Caco-2 (cell line): ENCODE results near the gene OR10AD1. TPM values are rescaled to one million over a fixed set of nuclear protein-coding genes. Genes with fewer than 3 reads are reported as not detected.

ENCODE experiments used
- BruUV-seq: library from RNA; stranded (reverse); fragments of 400-500 nt; replicated peaks from 2 replicates; lab custom pipeline; 2021; lab: Mats Ljungman, UMichigan
- CTCF ChIA-PET: fragments of 300-600 bp; sonication (Branson Sonifier 250); formaldehyde crosslinking; loops from one replicate; lab custom pipeline; 2022; ENCODE audit warnings: antibody characterized with exemption; lab: Charles Lee
- POLR2A ChIA-PET: fragments of 300-600 bp; sonication (Branson Sonifier 250); formaldehyde crosslinking; loops from one replicate; lab custom pipeline; 2022; ENCODE audit warnings: antibody characterized with exemption; lab: Charles Lee
- DNase-seq, 2 experiments: peaks; one replicate each; pipeline versions ENCODE4 v3.0.0 to v3.0.0-alpha.2; 2020 to 2022
- H3K27me3 ChIP-seq: replicated peaks from 2 replicates; pipeline ENCODE4 v1.6.0; 2011; ENCODE audit warnings: low read length; ENCODE audit not compliant: control insufficient read depth, insufficient read depth
- H3K36me3 ChIP-seq: 2 replicates; pipeline ENCODE4 v1.5.1; 2011; ENCODE audit warnings: low read length; ENCODE audit not compliant: control insufficient read depth, insufficient read depth
- H3K4me1 ChIP-seq: fragments of 250-450 bp; sonication (Bioruptor Pico); 2 replicates; pipeline ENCODE4 v1.5.1; 2020; ENCODE audit warnings: mild to moderate bottlenecking
- H3K4me3 ChIP-seq: 2 replicates; pipeline ENCODE4 v1.5.1; 2011; ENCODE audit warnings: low read depth, mild to moderate bottlenecking, control low read depth, low read length
- H3K9me3 ChIP-seq: fragments of 250-450 bp; sonication (Bioruptor Pico); 2 replicates; pipeline ENCODE4 v1.5.1; 2020; ENCODE audit warnings: mild to moderate bottlenecking, moderate library complexity
- H3K27ac Mint-ChIP-seq: one replicate; pipeline ENCODE4 v1.8.0; 2022; ENCODE audit warnings: mixed read lengths; ENCODE audit not compliant: unreplicated experiment
- H3K27me3 Mint-ChIP-seq: one replicate; pipeline ENCODE4 v1.8.0; 2022; ENCODE audit warnings: mixed read lengths; ENCODE audit not compliant: insufficient read depth, unreplicated experiment
- H3K36me3 Mint-ChIP-seq: one replicate; pipeline ENCODE4 v1.8.0; 2022; ENCODE audit warnings: mild to moderate bottlenecking, mixed read lengths; ENCODE audit not compliant: insufficient read depth, unreplicated experiment
- H3K4me1 Mint-ChIP-seq: one replicate; pipeline ENCODE4 v1.8.0; 2022; ENCODE audit warnings: low read depth, mixed read lengths; ENCODE audit not compliant: unreplicated experiment
- H3K4me3 Mint-ChIP-seq: one replicate; pipeline ENCODE4 v1.8.0; 2022; ENCODE audit warnings: mild to moderate bottlenecking, moderate library complexity, mixed read lengths; ENCODE audit not compliant: unreplicated experiment
- H3K9me3 Mint-ChIP-seq: one replicate; pipeline ENCODE4 v1.8.0; 2022; ENCODE audit warnings: mixed read lengths; ENCODE audit not compliant: unreplicated experiment
- intact Hi-C: fragments of 100-400 bp; cut with micrococcal nuclease; formaldehyde crosslinking; loops from one replicate; pipeline ENCODE4 v1.10.0; 2022; ENCODE audit not compliant: unreplicated experiment
- total RNA-seq: library from RNA; stranded (reverse); gene quantifications from 2 replicates; pipeline ENCODE4 v1.2.3, GENCODE V29; 2022
- TF ChIP-seq, protein P1 (sequence below), 2 experiments: fragments of 200-600 bp in 1 of 2; IDR thresholded peaks; 1 replicate in 1 of 2; 2 replicates in 1 of 2; pipeline versions ENCODE4 v1.5.1 to v1.8.0; 2011 to 2022; ENCODE audit warnings: antibody characterized with exemption in 1 of 2, control low read depth in 1 of 2, inconsistent platforms in 1 of 2, low read depth in 1 of 2, low read length in 1 of 2, mild to moderate bottlenecking in 1 of 2, moderate library complexity in 1 of 2; ENCODE audit not compliant: insufficient read depth in 1 of 2, severe bottlenecking in 1 of 2, unreplicated experiment in 1 of 2

Gene OR10AD1
- total RNA-seq, 1 experiment from 2014 or later = not detected

DNA sequence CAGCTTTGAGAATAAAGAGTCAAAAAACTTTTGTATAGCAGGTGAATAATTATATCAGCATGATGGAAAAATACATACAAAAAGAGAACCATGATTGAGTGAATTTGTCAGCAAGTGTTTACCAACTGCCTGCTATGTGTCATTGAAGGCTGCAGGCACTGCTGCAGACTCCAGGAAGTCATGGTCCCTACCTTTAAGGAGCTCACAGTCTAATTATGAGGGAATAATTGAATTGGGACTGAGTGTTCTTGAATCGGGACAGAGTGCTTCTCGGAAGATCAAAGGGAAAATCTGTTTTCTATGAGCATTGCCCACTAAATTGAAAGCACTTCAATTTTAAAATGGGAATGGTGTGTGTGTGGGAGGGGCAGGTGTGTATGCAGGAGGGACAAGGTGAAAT, 9.5 kb downstream of the OR10AD1 start:
- POLR2A ChIA-PET = interaction anchor here (0.6 kb wide), 1 partner anchor 91 kb away, joined by 5 read pairs; no protein-coding TSS in a partner anchor

DNA sequence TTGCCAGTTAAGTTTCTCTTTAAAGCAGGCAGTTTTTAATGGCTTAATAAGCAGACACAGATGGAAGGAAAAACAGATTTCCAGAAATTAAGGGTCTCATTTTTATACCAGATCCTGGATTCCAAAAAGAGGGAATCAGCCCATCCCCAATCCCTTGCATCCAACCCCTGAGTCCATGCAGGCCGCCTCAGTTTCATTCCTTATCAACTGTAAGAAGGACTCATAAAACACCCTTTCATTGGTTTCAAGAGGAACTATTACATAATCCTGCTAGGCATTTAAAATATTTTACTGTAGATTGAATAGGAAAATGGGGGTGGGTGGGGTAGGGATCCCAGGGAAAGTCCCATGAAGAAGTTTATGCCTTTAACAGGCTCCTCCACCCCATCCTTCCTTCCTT, 10.2 kb downstream of the OR10AD1 start:
- no peaks in the 10 kb centered on the region for H3K9me3 ChIP-seq
- DNase-seq = no peak
- H3K9me3 Mint-ChIP-seq = no peaks in the 10 kb centered on the region
- intact Hi-C loops = no loop called here
- TF ChIP-seq, protein P1, sequence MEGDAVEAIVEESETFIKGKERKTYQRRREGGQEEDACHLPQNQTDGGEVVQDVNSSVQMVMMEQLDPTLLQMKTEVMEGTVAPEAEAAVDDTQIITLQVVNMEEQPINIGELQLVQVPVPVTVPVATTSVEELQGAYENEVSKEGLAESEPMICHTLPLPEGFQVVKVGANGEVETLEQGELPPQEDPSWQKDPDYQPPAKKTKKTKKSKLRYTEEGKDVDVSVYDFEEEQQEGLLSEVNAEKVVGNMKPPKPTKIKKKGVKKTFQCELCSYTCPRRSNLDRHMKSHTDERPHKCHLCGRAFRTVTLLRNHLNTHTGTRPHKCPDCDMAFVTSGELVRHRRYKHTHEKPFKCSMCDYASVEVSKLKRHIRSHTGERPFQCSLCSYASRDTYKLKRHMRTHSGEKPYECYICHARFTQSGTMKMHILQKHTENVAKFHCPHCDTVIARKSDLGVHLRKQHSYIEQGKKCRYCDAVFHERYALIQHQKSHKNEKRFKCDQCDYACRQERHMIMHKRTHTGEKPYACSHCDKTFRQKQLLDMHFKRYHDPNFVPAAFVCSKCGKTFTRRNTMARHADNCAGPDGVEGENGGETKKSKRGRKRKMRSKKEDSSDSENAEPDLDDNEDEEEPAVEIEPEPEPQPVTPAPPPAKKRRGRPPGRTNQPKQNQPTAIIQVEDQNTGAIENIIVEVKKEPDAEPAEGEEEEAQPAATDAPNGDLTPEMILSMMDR (IDR thresholded peaks at IDR 0.05; ENCODE audit: insufficient read depth in 1 of 2, low read depth in 1 of 2, low read length in 1 of 2, severe bottlenecking in 1 of 2, unreplicated experiment in 1 of 2) = no peak
- CTCF ChIA-PET = no interaction called here
- H3K4me1 Mint-ChIP-seq = peaks cover 48% of the 10 kb centered on the region
- no peaks in the 10 kb centered on the region for H3K36me3 ChIP-seq
- POLR2A ChIA-PET = no interaction called here
- peaks cover 13% of the 10 kb centered on the region for H3K36me3 Mint-ChIP-seq
- no peaks in the 10 kb centered on the region for H3K27me3 ChIP-seq
- BruUV-seq = no TSS peak
- no peak overlapping the region for H3K27ac Mint-ChIP-seq
- H3K4me3 Mint-ChIP-seq = no peak overlapping the region
- no peaks in the 10 kb centered on the region for H3K27me3 Mint-ChIP-seq
- no peak overlapping the region for H3K4me3 ChIP-seq
- peaks cover 52% of the 10 kb centered on the region for H3K4me1 ChIP-seq

More for the DNA sequence above, 9.5 kb downstream of the OR10AD1 start:
- Mint-ChIP-seq H3K4me3 (no peak overlapping the region), H3K27ac (peak overlapping the region; percentile 12), H3K9me3 (no peaks in the 10 kb centered on the region), H3K27me3 (no peaks in the 10 kb centered on the region), H3K36me3 (peaks cover 13% of the 10 kb centered on the region), H3K4me1 (peaks cover 48% of the 10 kb centered on the region)
- no peak overlapping the region for H3K4me3 ChIP-seq
- H3K36me3 ChIP-seq = no peaks in the 10 kb centered on the region
- BruUV-seq = no TSS peak
- H3K4me1 ChIP-seq = peaks cover 59% of the 10 kb centered on the region
- H3K27me3 ChIP-seq = no peaks in the 10 kb centered on the region
- TF ChIP-seq, protein P1 (IDR thresholded peaks at IDR 0.05; ENCODE audit: insufficient read depth in 1 of 2, low read depth in 1 of 2, low read length in 1 of 2, severe bottlenecking in 1 of 2, unreplicated experiment in 1 of 2) = no peak
- CTCF ChIA-PET = no interaction called here
- intact Hi-C loops = no loop called here
- H3K9me3 ChIP-seq = no peaks in the 10 kb centered on the region
- no peak for DNase-seq

DNA sequence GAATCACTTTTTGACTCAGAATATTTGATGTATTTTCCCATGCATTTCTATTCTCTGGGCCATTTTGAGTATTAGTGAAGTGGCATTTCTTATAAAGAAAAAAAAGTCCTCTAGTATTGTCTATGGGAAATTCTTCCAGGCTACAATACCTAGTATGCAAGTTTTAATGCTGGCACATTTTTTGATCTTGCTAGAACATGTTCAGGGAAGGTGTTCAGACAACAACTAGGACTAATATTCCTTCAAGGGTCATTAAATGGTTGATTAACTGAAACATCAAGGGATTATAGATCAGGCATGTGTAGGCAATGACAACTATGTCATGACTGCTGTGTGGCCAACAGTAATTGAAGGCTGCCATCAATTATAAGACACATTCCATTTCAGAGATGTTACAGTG, 12.0 kb downstream of the OR10AD1 start:
- H3K27me3 Mint-ChIP-seq = no peaks in the 10 kb centered on the region
- no peak overlapping the region for H3K27ac Mint-ChIP-seq
- ChIA-PET CTCF (no interaction called here), POLR2A (no interaction called here)
- H3K4me1 Mint-ChIP-seq = peaks cover 42% of the 10 kb centered on the region
- BruUV-seq = no TSS peak
- intact Hi-C loops = no loop called here
- no peaks in the 10 kb centered on the region for H3K27me3 ChIP-seq
- DNase-seq = no peak
- peaks cover 38% of the 10 kb centered on the region for H3K4me1 ChIP-seq
- no peak overlapping the region for H3K4me3 ChIP-seq
- TF ChIP-seq, protein P1 (IDR thresholded peaks at IDR 0.05; ENCODE audit: insufficient read depth in 1 of 2, low read depth in 1 of 2, low read length in 1 of 2, severe bottlenecking in 1 of 2, unreplicated experiment in 1 of 2) = no peak
- H3K36me3 ChIP-seq = no peaks in the 10 kb centered on the region
- H3K9me3 ChIP-seq = no peaks in the 10 kb centered on the region
- peaks cover 11% of the 10 kb centered on the region for H3K36me3 Mint-ChIP-seq
- no peak overlapping the region for H3K4me3 Mint-ChIP-seq
- H3K9me3 Mint-ChIP-seq = no peaks in the 10 kb centered on the region
